Inflammatory macrophage treated with lipopolysaccharide for 4 hours (primary cell): Measurements from ENCODE around the gene KIZ.
A peak's percentile ranks its signal among the peaks of the same experiment; 100 is the strongest.

Source experiments
- DNase-seq: peaks from one replicate; pipeline ENCODE4 v3.0.0-alpha.2; 2020

KIZ gene, protein sequence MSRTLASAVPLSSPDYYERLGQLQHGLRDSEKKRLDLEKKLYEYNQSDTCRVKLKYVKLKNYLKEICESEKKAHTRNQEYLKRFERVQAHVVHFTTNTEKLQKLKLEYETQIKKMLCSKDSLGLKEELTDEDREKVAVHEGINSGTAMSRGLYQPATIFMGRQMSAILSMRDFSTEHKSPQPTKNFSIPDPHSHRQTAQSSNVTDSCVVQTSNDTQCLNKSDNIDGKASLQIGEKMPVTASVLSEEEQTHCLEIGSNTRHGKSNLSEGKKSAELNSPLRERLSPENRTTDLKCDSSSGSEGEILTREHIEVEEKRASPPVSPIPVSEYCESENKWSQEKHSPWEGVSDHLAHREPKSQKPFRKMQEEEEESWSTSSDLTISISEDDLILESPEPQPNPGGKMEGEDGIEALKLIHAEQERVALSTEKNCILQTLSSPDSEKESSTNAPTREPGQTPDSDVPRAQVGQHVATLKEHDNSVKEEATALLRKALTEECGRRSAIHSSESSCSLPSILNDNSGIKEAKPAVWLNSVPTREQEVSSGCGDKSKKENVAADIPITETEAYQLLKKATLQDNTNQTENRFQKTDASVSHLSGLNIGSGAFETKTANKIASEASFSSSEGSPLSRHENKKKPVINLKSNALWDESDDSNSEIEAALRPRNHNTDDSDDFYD

DNA sequence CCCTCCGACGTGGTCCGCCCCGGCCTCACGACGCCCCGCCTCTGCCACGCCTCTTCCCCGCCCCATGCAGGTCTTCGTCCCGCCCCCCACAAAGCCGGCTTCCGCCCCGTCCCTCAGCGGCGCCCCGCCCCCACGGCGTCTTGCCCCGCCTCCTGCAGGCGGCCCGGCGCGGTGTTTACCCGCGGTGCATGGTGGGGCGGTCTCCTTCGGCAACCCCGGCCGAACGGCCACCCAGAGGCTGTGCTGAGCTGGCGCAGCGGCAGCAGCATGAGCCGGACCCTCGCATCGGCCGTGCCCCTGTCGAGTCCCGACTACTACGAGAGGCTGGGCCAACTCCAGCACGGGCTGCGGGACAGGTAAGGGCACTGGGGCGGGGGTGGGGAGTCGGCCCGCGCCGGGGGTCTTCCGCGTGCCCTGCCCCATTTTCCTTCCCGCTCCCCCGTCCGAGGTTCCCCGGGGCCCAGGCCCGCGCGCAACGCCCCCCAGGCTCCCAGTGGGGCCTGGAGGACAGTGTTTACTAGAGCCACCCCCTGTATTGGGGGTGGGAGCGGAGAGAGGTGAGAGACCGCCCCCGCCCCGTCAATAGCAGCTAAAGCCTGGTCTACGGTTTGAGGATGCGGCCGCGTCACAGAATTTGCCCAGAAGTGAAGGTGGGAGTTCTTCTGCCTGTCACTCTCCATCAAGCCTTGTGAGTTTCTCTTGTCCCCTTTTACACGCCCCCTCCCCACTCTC, at the start of gene KIZ:
Gene KIZ (plus strand): TSS at position 234 of the 732 bp plus-strand sequence. CDS start 34 bp downstream, at position 268.
- peak; percentile 95 for DNase-seq

- DNase-seq: no peak
Observed at GRCh38 chr20:21077809-21078345, 48.0 kb upstream of the KIZ start.

DNA sequence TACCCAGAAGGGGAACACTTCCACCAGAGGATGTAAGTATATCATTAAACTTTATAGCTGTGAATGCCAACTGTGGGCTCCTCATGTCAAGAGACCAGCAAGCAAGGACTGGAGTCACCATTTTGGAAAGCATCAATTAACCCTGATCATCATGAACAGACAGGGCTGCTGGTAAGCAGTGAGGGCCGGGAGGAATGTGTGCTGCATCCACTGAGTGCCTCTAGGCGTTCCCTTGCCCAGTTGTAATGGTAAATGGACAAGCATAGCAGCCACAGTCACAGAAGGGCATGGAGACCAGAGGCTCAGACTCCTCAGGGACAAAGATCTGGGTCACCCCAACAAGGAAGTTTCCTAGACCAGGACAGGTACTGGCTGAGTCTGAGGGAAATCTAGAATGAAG, 43.3 kb upstream of the KIZ start:
- no peak for DNase-seq

DNA sequence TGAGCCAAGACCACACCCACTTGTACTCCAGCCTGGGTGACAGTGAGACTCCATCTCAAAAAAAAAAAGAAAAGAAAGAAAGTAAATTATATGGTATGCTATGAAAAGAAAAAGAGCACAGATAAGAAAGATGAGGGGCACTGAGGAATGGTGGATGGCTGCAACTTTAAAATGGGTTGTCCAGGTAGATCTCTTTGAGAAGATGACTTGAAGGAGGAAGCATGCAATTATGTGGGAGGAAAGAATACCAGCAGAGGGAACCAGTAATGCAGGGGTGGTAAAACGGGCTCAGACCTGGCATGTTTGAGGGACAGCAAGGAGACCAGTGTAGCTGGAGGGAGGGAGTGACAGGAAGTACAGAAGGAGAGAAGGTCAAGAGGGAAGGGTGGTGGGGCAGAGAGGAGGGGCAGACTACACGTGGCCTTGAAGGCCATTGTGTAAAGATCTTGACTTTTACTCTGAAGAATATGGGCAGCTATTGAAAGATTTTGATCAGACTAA, 42.0 kb upstream of the KIZ start:
- DNase-seq: no peak

- no peak for DNase-seq
Observed at GRCh38 chr20:21087862-21088540, 37.9 kb upstream of the KIZ start.

DNA sequence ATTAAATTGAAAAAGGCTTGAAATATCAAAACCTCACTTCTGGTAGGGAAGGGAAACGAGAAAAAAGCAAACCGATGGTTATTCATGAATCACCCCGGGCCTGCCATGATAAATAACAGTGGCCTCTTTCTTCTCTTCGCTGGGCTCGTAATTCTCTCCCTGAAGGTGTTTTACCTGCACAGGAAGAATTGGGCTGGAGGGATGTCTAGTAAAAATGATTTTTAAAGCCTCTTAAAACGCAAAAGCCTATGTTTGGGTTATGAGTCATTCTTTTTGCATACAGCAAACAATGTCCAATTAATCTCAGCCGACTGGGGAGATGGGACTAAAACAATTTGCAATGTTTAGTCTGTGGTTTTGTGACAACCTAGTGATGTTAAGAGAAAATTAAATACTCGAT, 36.5 kb upstream of the KIZ start:
- DNase-seq: no peak

- DNase-seq: peak; percentile 57
Observed at GRCh38 chr20:21090111-21090618, 35.7 kb upstream of the KIZ start.

DNA sequence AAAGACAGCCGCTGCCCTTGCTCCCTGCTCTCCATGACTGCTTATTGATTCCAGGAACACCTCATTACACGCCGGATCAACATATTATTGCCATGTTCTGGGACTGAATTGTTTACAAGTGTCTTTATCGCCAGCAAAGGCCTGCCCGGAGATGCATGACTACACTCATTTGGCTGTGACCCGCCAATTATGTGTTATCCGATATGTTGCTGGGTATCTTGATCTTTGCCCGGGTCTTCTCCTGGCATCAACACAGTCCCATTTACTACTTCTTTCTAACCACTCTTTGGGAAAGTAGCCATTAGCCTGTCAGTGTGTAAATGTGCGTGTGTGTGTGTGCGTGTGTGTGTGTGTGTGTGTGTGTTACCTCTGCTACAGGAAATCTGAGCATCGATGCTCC, 35.2 kb upstream of the KIZ start:
- DNase-seq: no peak

DNA sequence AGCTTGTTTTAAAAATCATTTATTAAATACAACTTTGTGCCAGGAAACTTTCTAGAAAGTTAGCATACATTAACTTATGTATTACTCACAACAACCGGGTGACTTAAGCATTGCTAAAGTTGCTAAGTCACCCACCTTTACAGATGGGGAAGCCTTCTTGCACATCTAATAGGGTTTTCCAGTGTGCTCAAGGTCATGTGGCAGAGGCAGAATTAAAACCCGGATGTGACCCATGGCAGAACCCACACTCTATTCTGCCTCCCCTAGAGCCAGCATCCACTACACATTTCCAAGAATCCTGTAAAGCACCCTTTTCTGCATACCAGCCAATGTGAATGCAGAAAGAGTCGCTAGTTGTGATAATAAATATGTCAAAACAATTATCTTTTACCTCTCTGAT, 33.1 kb upstream of the KIZ start:
- DNase-seq: peak; percentile 15

- DNase-seq: peak; percentile 68
Observed at GRCh38 chr20:21096321-21097043, 29.4 kb upstream of the KIZ start.

- DNase-seq: peak; percentile 80
Observed at GRCh38 chr20:21099751-21100577, 25.9 kb upstream of the KIZ start.

DNA sequence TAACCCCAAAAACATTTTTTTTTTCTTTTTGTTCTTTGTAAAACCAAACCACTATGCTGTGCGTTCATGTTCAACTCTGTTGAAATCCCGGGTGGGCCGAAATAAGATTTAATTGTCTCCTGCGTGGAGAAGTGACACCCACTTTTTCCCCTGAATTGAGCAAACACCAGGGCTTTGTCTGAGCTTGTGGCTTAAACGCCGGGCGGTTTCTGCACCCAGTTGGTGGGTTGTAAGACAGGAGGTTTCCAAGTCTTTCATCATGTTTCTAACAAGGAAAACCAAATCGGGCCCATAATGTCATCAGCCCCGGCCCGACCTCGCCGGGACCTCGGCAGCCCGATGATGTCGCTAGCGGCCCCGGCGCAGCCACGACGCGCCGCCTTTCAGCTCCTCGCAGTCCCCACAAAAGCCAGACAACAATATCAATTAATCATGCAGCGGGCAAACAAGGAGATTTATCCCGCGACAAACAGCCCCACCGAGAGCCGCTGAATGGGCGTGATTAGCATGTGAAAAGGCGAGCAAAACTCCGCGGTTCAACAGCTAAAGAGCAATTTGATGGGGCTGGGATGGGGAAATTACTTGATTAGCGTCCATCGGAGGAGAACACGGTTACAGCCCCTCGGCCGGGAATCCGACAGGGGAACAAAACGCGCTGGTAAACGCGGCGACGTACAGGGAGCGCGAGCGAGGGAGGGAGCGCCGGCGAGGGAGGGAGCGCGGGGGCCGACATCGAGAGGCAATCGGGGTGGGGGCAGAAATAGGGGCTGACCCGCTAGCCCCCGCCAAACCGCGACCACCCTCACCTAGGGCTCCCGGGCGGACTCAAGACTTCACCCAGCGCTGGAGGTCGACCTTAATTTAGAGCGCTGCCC, 25.1 kb upstream of the KIZ start:
- peak; percentile 73 for DNase-seq

DNA sequence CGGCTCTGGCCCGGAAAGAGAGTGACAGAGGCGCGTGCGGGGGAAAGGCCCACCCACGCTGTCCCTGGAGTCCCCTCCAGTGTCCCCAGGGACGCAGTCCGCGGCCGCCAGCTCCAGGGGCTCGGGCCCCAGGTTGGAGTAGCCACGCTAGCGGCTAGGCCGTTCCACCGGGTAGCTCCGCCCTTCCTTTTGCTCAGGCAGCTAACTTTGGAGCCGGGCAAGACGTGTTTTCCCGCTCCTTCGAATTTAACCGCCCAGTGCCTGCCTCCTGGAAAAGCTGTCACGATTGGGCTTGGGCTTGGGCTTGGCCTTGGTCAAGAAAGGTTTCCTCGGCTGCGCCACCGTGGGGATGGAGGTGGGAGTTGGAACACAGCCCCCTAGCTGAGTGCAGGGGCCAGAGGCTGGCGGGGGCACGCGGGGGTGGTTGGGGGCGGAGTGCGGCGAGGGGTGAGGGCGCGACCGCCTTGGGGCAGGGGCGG, 24.4 kb upstream of the KIZ start:
- DNase-seq: no peak

- DNase-seq: peak; percentile 22
Observed at GRCh38 chr20:21101932-21102575, 23.8 kb upstream of the KIZ start.

DNA sequence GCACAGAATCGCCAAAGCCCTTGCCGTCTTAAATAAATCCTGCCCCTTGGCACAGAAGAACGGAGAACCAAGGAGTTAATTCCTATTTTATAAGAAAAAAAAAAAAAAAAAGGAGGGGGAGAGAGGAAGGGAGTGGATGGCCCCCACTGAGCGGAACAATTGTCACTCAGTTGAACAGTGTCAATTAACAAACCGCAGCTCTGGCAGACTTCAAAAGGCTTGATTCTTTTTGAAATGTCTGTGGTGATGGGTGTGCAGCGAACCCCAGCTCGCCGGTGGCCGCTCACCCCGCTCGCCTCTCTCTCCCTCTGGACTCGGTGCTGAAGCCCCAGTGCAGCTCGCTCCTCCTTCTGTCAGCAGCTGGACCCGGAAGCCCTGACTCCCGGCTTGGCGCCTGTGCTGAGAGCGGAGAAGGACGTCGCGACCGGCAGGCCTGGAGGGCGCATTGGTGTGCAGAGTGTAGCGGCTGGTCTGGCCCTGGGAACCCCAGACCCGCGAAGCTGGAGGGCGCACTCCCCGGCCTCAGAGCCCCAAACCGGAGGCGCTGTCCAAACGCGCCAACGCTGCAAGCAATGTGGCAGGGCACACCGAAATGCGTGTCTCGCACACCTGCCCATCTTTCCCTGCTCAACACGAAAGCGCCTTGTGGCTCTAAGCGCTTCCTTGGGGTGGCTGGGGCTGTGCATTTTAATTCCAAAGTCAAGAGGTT, 23.1 kb upstream of the KIZ start:
- DNase-seq: peak; percentile 49

DNA sequence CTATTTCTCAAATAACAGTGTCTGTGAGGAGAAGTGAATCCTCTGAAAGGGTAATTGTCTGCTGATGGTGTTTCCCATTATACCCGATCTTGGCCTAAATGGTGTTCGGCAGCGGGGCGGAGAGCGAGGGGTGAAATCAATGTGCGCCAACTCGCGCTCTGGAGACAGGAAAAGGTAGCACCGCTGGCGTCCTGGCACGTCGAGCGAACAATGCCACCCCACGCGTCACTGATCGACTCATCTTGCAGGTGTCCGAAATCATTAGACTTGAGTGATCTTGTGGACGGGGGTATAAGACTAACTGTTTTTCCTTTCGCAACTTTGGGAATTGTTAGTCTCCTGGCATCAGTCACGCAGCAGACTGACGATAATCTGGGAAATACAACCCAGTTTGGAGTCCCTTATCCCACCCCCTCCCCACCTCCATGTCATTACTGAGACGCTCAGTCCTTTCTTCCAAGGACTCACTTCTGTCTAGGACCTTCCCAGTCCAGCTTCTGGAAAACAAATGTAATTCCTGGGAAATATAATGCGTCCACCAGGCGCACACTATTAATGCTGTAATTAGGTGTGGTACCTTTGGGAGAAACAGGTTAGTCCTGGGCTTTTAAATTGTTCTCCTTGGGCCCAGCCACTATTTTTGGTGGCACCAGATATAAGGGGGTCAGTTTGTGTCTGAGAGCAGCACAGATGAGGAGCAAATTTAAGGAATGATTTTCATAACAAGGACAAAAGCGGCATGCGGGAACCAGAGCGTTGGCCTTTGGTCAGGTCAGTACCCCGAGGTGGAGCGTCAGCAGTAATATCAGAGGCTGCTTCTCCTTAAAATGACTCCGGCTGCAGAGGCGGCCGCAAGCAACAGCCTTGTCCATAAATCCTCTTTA, 22.1 kb upstream of the KIZ start:
- DNase-seq: no peak

DNA sequence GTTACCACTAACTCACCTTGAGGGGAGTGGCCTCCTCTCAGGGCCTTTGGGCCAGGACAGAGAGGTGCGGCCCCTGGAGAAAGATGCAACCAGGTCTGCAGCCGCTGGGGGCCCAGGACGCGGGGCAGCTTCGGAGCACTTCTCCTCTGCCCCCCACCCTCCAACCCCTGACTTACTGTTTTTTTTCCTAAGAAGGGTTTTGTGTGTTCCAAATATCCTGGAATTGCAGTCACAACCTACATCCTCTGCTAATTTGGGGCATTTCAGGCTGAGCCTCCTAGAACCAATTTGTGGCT, 21.5 kb upstream of the KIZ start:
- DNase-seq: no peak

GRCh38 chr20:21104921-21105320, 21.0 kb upstream of the KIZ start:
- DNase-seq: no peak
